Measurements from ENCODE around the gene UVRAG. TPM values are rescaled to one million over a fixed set of nuclear protein-coding genes. Genes with fewer than 3 reads are reported as not detected.
A peak's percentile ranks its signal among the peaks of the same experiment; 100 is the strongest.
"Not testable (repeated sequence)": the region's sequence is repeated elsewhere in the genome, so short reads cannot be mapped to it uniquely, and the experiment has no call there.

The UVRAG gene
- total RNA-seq, 1 donor from 2014 or later = 31.0 TPM

DNA sequence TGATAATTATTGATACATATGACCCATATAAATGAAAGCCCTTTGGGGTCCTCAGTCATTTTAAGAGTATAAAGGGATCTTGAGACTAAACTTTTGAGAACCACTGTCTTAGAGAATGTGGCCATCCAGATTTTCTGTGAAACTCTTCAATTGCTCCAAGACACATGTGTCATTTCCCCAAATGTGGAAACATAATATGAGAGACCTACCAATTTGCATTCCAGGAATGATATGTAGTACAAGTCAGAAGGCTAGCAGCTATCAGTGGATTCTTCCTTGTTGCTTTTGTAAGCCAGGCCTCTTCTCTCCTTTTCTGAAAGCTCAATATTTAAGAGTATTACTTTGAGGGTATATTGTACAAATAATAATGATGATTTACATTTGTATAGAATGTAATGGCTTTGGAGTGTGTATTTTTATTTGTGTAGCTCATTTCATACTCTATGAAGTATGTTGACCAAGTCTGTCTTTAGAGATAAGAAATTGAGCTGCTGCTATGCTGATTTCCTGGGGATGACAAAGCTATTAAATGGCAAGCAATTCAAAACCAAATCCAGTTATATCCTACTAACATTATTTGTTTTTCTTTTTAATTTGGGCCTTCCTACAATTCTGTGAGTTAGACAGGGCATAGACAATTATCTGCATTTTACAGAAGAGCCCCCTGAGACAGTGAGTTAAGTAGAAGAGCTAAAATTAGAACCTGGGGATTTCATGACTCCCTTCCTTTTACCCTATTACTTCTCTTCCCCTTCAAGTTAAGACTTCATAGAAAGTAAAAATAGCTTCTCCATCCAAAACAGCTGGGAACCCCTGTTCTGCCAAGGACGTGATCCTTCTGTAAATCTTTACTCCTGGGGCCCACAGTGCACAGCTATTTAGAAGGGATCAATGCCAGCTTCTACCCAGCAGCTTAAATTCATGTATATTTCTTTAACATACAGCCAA, 259.4 kb downstream of the UVRAG start:
- H3K27me3 ChIP-seq = no peaks in the 10 kb centered on the region
- no peaks in the 10 kb centered on the region for H3K9me3 ChIP-seq
- ATAC-seq (no peak), DNase-seq (no peak)
- intact Hi-C loops (cut with DNase I) = no loop called here
- H3K4me1 ChIP-seq = peaks cover 37% of the 10 kb centered on the region
- no peaks in the 10 kb centered on the region for H3K36me3 ChIP-seq
- no peak overlapping the region for H3K27ac ChIP-seq
- H3K4me3 ChIP-seq = no peak overlapping the region
- TF ChIP-seq, protein P1, sequence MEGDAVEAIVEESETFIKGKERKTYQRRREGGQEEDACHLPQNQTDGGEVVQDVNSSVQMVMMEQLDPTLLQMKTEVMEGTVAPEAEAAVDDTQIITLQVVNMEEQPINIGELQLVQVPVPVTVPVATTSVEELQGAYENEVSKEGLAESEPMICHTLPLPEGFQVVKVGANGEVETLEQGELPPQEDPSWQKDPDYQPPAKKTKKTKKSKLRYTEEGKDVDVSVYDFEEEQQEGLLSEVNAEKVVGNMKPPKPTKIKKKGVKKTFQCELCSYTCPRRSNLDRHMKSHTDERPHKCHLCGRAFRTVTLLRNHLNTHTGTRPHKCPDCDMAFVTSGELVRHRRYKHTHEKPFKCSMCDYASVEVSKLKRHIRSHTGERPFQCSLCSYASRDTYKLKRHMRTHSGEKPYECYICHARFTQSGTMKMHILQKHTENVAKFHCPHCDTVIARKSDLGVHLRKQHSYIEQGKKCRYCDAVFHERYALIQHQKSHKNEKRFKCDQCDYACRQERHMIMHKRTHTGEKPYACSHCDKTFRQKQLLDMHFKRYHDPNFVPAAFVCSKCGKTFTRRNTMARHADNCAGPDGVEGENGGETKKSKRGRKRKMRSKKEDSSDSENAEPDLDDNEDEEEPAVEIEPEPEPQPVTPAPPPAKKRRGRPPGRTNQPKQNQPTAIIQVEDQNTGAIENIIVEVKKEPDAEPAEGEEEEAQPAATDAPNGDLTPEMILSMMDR (IDR thresholded peaks at IDR 0.05) = no peak

DNA sequence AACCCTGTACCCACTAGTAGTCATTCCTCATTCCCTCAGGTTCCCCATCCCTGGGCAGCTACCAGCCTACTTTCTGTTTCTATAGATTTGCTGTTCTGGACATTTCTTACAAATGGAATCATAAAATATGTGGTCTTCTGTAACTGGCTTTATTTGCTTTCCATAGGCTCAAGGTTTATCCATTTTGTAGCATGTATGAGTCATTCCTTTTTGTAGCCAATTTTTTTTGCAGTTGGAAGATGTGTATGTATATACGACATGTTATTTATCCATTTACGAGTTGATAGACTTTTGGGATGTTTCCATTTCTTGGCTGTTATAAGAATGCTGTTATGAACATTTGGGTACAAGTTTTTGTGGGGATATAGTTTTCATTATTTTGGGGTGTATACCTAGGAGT, 260.7 kb downstream of the UVRAG start:
- H3K36me3 ChIP-seq = no peaks in the 10 kb centered on the region
- no peaks in the 10 kb centered on the region for H3K27me3 ChIP-seq
- H3K4me3 ChIP-seq = no peak overlapping the region
- no peaks in the 10 kb centered on the region for H3K9me3 ChIP-seq
- TF ChIP-seq, protein P1 (IDR thresholded peaks at IDR 0.05) = no peak
- DNase-seq (no peak), ATAC-seq (no peak)
- intact Hi-C loops (cut with DNase I) = no loop called here
- peak overlapping the region; percentile 13 for H3K27ac ChIP-seq
- peaks cover 36% of the 10 kb centered on the region for H3K4me1 ChIP-seq

DNA sequence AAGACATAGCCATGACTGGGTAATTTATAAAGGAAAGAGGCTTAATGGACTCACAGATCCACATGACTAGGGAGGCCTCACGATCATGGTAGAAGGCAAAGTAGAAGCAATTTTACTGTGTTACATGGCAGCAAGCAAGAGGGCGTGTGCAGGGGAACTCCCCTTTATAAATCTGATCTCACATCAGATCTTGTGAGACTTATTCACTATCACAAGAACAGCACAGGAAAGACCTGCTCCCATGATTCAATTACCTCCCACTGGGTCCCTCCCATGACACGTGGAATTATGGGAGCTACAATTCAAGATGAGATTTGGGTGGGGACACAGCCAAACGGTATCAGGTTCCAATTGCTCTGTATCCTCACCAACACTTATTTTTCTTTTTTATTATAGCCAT, 261.2 kb downstream of the UVRAG start:
- H3K27me3 ChIP-seq; H3K36me3 ChIP-seq; DNase-seq; intact Hi-C loops (cut with DNase I); H3K4me3 ChIP-seq; ATAC-seq; H3K27ac ChIP-seq; H3K9me3 ChIP-seq: not testable (repeated sequence)
- peaks cover 31% of the 10 kb centered on the region for H3K4me1 ChIP-seq

DNA sequence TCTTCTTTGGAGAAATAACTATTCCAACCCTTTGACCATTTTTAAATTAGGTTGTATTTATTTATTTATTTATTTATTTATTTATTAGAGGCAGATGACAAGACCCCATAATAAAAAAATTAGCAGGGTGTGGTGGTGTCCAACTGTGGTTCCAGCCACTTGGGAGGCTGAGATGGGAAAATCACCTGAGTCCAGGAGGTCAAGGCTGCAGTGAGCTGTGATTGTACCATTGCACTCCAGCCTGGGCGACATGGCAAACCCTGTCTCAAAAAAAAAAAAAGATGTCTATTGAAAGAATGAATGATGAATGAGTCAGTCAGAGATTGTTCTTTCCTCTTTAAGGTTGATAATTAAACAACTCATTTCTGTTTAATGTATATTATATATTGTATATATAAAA, 261.7 kb downstream of the UVRAG start:
- no peak for DNase-seq
- Histone ChIP-seq H3K9me3 (no peaks in the 10 kb centered on the region), H3K27ac (no peak overlapping the region), H3K27me3 (no peaks in the 10 kb centered on the region), H3K4me3 (no peak overlapping the region), H3K36me3 (no peaks in the 10 kb centered on the region), H3K4me1 (peaks cover 30% of the 10 kb centered on the region)
- intact Hi-C loops (cut with DNase I) = no loop called here
- TF ChIP-seq, protein P1 (IDR thresholded peaks at IDR 0.05) = no peak
- no peak for ATAC-seq

DNA sequence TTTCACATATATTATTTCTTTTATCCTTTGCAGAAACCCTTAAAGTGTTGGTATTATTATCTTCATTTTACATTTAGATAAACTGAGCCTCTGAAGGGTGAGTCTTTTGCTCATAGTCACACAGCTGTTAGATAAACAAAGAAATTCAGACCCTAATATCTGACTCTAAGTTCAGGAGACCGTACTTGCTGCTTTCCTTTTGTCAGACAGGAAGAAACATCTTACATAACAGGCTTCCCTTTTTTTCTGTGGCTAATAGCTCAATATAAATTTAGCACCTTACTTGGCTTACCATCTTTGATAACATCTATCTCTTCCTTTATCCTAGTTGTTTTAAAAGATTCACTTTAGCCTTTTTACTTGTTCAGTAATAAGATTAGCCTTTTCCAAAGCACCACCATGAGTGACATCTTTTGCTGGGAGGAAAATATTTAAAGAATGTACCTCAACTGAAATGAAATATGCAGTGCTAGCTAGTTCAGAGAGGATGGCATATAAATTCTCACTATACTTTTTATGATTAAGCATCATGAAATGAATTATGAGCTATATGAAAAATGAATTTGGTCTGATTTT, 262.7 kb downstream of the UVRAG start:
- ATAC-seq (no peak), DNase-seq (no peak)
- H3K27me3 ChIP-seq = no peaks in the 10 kb centered on the region
- H3K36me3 ChIP-seq = no peaks in the 10 kb centered on the region
- H3K4me1 ChIP-seq = peaks cover 30% of the 10 kb centered on the region
- H3K27ac ChIP-seq = no peak overlapping the region
- intact Hi-C loops (cut with DNase I) = no loop called here
- TF ChIP-seq, protein P1 (IDR thresholded peaks at IDR 0.05) = no peak
- no peaks in the 10 kb centered on the region for H3K9me3 ChIP-seq
- H3K4me3 ChIP-seq = no peak overlapping the region

DNA sequence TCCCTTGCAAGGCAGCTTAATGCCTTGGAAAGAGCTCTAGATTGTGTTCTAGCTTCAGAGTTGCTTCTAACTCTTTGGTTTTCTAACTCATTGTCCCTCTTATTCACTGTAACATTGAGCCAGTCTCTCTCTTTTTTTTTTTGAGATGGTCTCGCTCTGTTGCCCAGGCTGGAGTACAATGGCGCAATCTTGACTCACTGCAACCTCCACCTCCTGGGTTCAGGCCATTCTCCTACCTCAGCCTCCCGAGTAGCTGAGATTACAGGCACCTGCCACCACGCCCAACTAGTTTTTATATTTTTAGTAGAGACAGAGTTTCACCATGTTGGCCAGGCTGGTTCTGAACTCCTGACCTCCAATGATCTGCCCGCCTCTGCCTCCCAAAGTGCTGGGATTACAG, 266.1 kb downstream of the UVRAG start:
- peaks cover 12% of the 10 kb centered on the region for H3K4me1 ChIP-seq
- H3K27ac ChIP-seq; intact Hi-C loops (cut with DNase I); H3K27me3 ChIP-seq; DNase-seq; ATAC-seq; H3K36me3 ChIP-seq; H3K4me3 ChIP-seq; H3K9me3 ChIP-seq: not testable (repeated sequence)
